Astrocyte (in vitro differentiated cells and primary cell): ENCODE data around the gene MICAL2. TPM values are rescaled to one million over a fixed set of nuclear protein-coding genes. Genes with fewer than 3 reads are reported as not detected.

Experiments used
- DNase-seq: peaks from one replicate; pipeline ENCODE4 v3.0.0-alpha.2; 2010; ENCODE audit warnings: low read depth
- FAIRE-seq: peaks from 2 replicates; lab custom pipeline; 2011; peaks lifted over from hg19 to GRCh38; lab: Jason Lieb, UNC
- H2AFZ ChIP-seq: 2 replicates; pipeline ENCODE4 v1.6.0; 2012; ENCODE audit warnings: low read depth, low read length, inconsistent platforms
- H3K27ac ChIP-seq: 2 replicates; pipeline ENCODE4 v1.5.1; 2011; ENCODE audit warnings: low read depth, low read length, inconsistent platforms
- H3K27me3 ChIP-seq: 2 replicates; pipeline ENCODE4 v1.6.0; 2011; ENCODE audit warnings: low read length, inconsistent platforms; ENCODE audit not compliant: insufficient read depth
- H3K36me3 ChIP-seq: 2 replicates; pipeline ENCODE4 v1.5.1; 2011; ENCODE audit warnings: low read length, inconsistent platforms; ENCODE audit not compliant: insufficient read depth
- H3K4me1 ChIP-seq: 2 replicates; pipeline ENCODE4 v1.5.1; 2011; ENCODE audit warnings: low read length, inconsistent platforms; ENCODE audit not compliant: insufficient read depth
- H3K4me2 ChIP-seq: 2 replicates; pipeline ENCODE4 v1.6.0; 2012; ENCODE audit warnings: low read length, inconsistent platforms
- H3K4me3 ChIP-seq: 2 replicates; pipeline ENCODE4 v1.5.1; 2011; ENCODE audit warnings: low read depth, mild to moderate bottlenecking, low read length, inconsistent platforms; ENCODE audit not compliant: insufficient read depth
- H3K79me2 ChIP-seq: 2 replicates; pipeline ENCODE4 v1.6.0; 2012; ENCODE audit warnings: mild to moderate bottlenecking, low read length, inconsistent platforms; ENCODE audit not compliant: insufficient read depth
- H3K9ac ChIP-seq: 2 replicates; pipeline ENCODE4 v1.6.0; 2012; ENCODE audit warnings: mild to moderate bottlenecking, low read length, inconsistent platforms
- H3K9me3 ChIP-seq: 2 replicates; pipeline ENCODE4 v1.5.1; 2012; ENCODE audit warnings: low read depth, mild to moderate bottlenecking, low read length, inconsistent platforms; ENCODE audit not compliant: insufficient read depth
- H4K20me1 ChIP-seq: 2 replicates; pipeline ENCODE4 v1.6.0; 2012; ENCODE audit warnings: low read length, inconsistent platforms; ENCODE audit not compliant: insufficient read depth
- H3K27ac Mint-ChIP-seq: one replicate; pipeline ENCODE4 v1.8.0; 2021; ENCODE audit warnings: mild to moderate bottlenecking, mixed read lengths; ENCODE audit not compliant: unreplicated experiment
- H3K27me3 Mint-ChIP-seq: one replicate; pipeline ENCODE4 v1.8.0; 2021; ENCODE audit warnings: low read depth, mixed read lengths; ENCODE audit not compliant: unreplicated experiment
- H3K36me3 Mint-ChIP-seq: one replicate; pipeline ENCODE4 v1.8.0; 2021; ENCODE audit warnings: low read depth, mixed read lengths; ENCODE audit not compliant: unreplicated experiment
- H3K4me1 Mint-ChIP-seq: one replicate; pipeline ENCODE4 v1.8.0; 2021; ENCODE audit warnings: low read depth, mixed read lengths; ENCODE audit not compliant: unreplicated experiment
- H3K4me3 Mint-ChIP-seq: one replicate; pipeline ENCODE4 v1.8.0; 2021; ENCODE audit warnings: mild to moderate bottlenecking, moderate library complexity, mixed read lengths; ENCODE audit not compliant: unreplicated experiment
- H3K9me3 Mint-ChIP-seq: one replicate; pipeline ENCODE4 v1.8.0; 2021; ENCODE audit warnings: mild to moderate bottlenecking, mixed read lengths; ENCODE audit not compliant: unreplicated experiment
- EZH2 ChIP-seq: IDR thresholded peaks from 2 replicates; pipeline ENCODE4 v1.6.1; 2012; ENCODE audit warnings: mild to moderate bottlenecking, low read length, inconsistent platforms; ENCODE audit not compliant: insufficient read depth
- total RNA-seq: library from RNA; stranded (reverse); gene quantifications from 2 replicates; pipeline ENCODE4 v1.2.1, GENCODE V29; 2021
- TF ChIP-seq, protein P1 (sequence below): IDR thresholded peaks from 2 replicates; pipeline ENCODE4 v1.5.1; 2011; ENCODE audit warnings: low read depth, mild to moderate bottlenecking, inconsistent platforms, low read length, moderate library complexity; ENCODE audit not compliant: insufficient read depth

Gene MICAL2
- total RNA-seq, 1 donor from 2014 or later = 357 TPM

DNA sequence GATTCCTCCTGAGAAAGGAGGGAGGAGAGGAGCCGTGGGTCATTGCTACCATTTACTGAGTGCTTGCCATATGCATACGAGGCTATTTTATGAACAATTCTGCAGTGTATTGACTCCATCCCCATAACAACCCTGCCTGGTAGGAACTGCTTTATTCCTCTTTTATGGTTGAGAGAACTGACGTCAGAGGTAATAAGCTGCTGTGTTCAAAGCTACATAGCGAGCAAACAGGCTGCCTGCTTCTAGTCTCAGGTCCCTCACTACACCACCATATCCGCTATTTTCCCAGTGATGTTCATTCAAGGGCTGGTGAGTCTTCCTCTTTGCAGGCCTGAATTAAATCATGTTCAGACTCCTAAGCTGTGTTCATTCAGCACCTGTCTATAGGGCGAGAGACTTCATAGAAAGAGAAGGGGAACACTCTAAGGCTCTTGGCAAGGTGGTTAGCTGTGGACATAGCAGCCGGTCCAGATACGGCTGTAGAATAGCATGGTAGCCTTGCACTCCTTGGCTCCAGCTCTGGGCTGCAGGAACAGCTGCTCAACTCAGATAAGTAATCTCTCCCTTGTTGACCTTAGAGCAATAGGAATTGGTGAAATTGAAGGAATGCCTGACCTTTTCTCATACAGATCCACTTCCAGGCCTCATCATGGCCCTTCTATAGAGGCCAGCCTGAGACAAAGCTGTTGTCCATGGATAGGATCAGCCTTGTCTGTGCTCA, 82.6 kb downstream of the MICAL2 start:
- peaks cover 31% of the 10 kb centered on the region for H3K36me3 Mint-ChIP-seq
- Histone ChIP-seq H3K9ac (no peak overlapping the region), H4K20me1 (no peaks in the 10 kb centered on the region), H3K4me3 (no peak overlapping the region), H3K4me1 (peaks cover 15% of the 10 kb centered on the region), H3K27me3 (no peaks in the 10 kb centered on the region), H3K4me2 (no peak overlapping the region), H2AFZ (no peak overlapping the region), H3K36me3 (peaks cover 57% of the 10 kb centered on the region), H3K79me2 (peaks cover 95% of the 10 kb centered on the region), H3K9me3 (no peaks in the 10 kb centered on the region), H3K27ac (no peak overlapping the region)
- no peaks in the 10 kb centered on the region for H3K9me3 Mint-ChIP-seq
- no peaks in the 10 kb centered on the region for H3K27me3 Mint-ChIP-seq
- H3K4me1 Mint-ChIP-seq = peaks cover 52% of the 10 kb centered on the region
- DNase-seq = no peak
- no peak overlapping the region for H3K4me3 Mint-ChIP-seq
- FAIRE-seq = no peak
- H3K27ac Mint-ChIP-seq = peak overlapping the region; percentile 76
- TF ChIP-seq EZH2 = no peak
- TF ChIP-seq, protein P1, sequence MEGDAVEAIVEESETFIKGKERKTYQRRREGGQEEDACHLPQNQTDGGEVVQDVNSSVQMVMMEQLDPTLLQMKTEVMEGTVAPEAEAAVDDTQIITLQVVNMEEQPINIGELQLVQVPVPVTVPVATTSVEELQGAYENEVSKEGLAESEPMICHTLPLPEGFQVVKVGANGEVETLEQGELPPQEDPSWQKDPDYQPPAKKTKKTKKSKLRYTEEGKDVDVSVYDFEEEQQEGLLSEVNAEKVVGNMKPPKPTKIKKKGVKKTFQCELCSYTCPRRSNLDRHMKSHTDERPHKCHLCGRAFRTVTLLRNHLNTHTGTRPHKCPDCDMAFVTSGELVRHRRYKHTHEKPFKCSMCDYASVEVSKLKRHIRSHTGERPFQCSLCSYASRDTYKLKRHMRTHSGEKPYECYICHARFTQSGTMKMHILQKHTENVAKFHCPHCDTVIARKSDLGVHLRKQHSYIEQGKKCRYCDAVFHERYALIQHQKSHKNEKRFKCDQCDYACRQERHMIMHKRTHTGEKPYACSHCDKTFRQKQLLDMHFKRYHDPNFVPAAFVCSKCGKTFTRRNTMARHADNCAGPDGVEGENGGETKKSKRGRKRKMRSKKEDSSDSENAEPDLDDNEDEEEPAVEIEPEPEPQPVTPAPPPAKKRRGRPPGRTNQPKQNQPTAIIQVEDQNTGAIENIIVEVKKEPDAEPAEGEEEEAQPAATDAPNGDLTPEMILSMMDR = no peak

DNA sequence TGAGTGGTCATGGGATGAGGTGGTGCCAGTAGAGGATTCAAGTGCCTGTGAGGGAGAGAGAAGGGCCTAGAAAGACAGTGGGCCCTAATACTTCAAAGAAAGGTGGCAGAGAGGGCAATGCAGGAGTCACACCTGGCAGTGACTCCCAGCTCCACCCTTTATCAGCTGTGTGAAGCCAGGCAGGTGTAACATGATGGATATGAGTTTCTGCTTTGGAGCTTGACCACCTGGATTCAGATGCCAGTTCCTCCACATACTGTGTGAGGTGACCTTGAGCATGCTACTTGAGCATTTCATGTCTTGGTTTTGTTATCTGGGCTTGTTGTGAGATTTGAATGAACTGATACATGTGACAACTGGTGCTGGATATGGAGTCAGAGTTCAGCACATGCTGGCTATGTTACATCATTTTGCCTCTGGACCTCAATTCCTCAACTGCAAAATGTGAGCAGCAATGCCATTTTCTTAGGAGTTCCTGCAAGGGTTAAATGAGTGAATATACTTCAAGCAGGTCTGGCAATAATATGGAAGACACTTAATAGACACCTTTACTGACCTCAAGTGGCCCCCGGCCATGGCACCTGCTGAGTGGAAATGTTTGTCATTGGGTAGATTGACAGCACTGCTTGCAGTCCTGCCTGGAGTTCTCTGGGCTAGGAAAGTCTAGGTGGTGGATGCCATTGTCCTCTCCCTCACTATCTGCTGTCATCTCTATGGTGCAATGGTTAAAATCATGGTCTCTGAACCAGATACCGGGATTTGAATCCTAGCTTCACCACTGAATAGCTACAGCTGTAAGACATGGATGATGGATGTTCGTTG, 83.3 kb downstream of the MICAL2 start:
- peaks cover 15% of the 10 kb centered on the region for H3K4me1 ChIP-seq
- no peak for FAIRE-seq
- DNase-seq = no peak
- no peaks in the 10 kb centered on the region for H4K20me1 ChIP-seq
- no peak overlapping the region for H3K4me3 Mint-ChIP-seq
- peaks cover 48% of the 10 kb centered on the region for H3K4me1 Mint-ChIP-seq
- no peaks in the 10 kb centered on the region for H3K9me3 ChIP-seq
- H3K36me3 ChIP-seq = peaks cover 57% of the 10 kb centered on the region
- peaks cover 95% of the 10 kb centered on the region for H3K79me2 ChIP-seq
- no peaks in the 10 kb centered on the region for H3K27me3 ChIP-seq
- H3K4me2 ChIP-seq = no peak overlapping the region
- H3K27ac ChIP-seq = peak overlapping the region; percentile 7
- TF ChIP-seq EZH2 = no peak
- TF ChIP-seq, protein P1 = no peak
- no peak overlapping the region for H3K9ac ChIP-seq
- no peaks in the 10 kb centered on the region for H3K9me3 Mint-ChIP-seq
- H3K27me3 Mint-ChIP-seq = no peaks in the 10 kb centered on the region
- peaks cover 32% of the 10 kb centered on the region for H3K36me3 Mint-ChIP-seq
- no peak overlapping the region for H3K4me3 ChIP-seq
- H2AFZ ChIP-seq = no peak overlapping the region
- H3K27ac Mint-ChIP-seq = peak overlapping the region; percentile 67
